ENCODE data around the gene ITIH3. TPM values are rescaled to one million over a fixed set of nuclear protein-coding genes. Genes with fewer than 3 reads are reported as not detected.

ITIH3 gene
- total and polyA plus RNA-seq, 2 of the 8 experiments (the other 6 are each of a cell fraction or from before 2014, with no cell fraction given): not detected

- TF ChIP-seq JUN (IDR thresholded peaks at IDR 0.05; ENCODE audit: low read depth, low read length) (no peak), EGR1 (IDR thresholded peaks at IDR 0.05; ENCODE audit: borderline replicate concordance, low read depth, low read length) (no peak), SIX5 (IDR thresholded peaks at IDR 0.05; ENCODE audit: low read depth, low read length) (no peak)
Measured at GRCh38 chr3:52817860-52818259, 23.3 kb downstream of the ITIH3 start (continued).
